ENCODE results near the gene KANSL1.
"Not testable (repeated sequence)": the region's sequence is repeated elsewhere in the genome, so short reads cannot be mapped to it uniquely, and the experiment has no call there.

Gene KANSL1

GRCh38 chr17:46192439-46193150, 634 bp downstream of the KANSL1 start:
- Histone ChIP-seq H3K27ac (ENCODE audit: low read depth in 2 of 2, low read length in 2 of 2) (peak overlapping the region; percentile 99), H3K4me1 (ENCODE audit: control insufficient read depth in 2 of 2, insufficient read depth in 2 of 2, low read length in 2 of 2) (peaks cover 58 to 60% of the 10 kb centered on the region in 2 donors)

DNA sequence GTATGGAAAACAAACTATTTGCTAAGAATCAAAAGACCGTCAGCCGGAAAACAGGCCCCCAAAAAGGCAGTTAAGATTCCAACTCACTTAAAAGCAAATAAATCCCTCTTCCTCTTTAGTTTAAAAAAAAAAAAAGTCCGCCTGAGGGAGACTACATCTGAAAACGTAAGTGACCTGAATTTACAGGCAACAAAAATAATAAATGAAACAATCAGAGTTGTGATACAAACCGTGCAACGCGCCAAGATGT, 1.1 kb downstream of the KANSL1 start:
- Histone ChIP-seq H3K9ac (ENCODE audit: low read depth in 1 of 2, low read length in 2 of 2) (peak overlapping the region; percentile 97 to 99), H3K4me1 (ENCODE audit: control insufficient read depth in 2 of 2, insufficient read depth in 2 of 2, low read length in 2 of 2) (peaks cover 59 to 61% of the 10 kb centered on the region in 2 donors), H3K9me3 (ENCODE audit: control insufficient read depth in 2 of 2, low read length in 2 of 2) (no peaks in the 10 kb centered on the region), H3K36me3 (ENCODE audit: control insufficient read depth in 2 of 2, insufficient read depth in 2 of 2, low read length in 2 of 2) (peaks cover 0 to 3% of the 10 kb centered on the region in 2 donors), H3K27me3 (ENCODE audit: control insufficient read depth in 2 of 2, insufficient read depth in 2 of 2, low read length in 2 of 2) (no peaks in the 10 kb centered on the region), H3K4me3 (ENCODE audit: low read length in 2 of 2) (peak overlapping the region; percentile 98 to 99), H3K27ac (ENCODE audit: low read depth in 2 of 2, low read length in 2 of 2) (peak overlapping the region; percentile 99)

More at GRCh38 chr17:46192439-46193150, 634 bp downstream of the KANSL1 start:
- H3K9me3 ChIP-seq (ENCODE audit: control insufficient read depth in 2 of 2, low read length in 2 of 2) = no peaks in the 10 kb centered on the region
- no peaks in the 10 kb centered on the region for H3K27me3 ChIP-seq (ENCODE audit: control insufficient read depth in 2 of 2, insufficient read depth in 2 of 2, low read length in 2 of 2)
- peak overlapping the region; percentile 98 to 99 for H3K4me3 ChIP-seq (ENCODE audit: low read length in 2 of 2)
- peak overlapping the region; percentile 97 to 99 for H3K9ac ChIP-seq (ENCODE audit: low read depth in 1 of 2, low read length in 2 of 2)
- H3K36me3 ChIP-seq (ENCODE audit: control insufficient read depth in 2 of 2, insufficient read depth in 2 of 2, low read length in 2 of 2) = peaks cover 0 to 3% of the 10 kb centered on the region in 2 donors

GRCh38 chr17:46191322-46192188, 1.7 kb downstream of the KANSL1 start:
- Histone ChIP-seq H3K27me3 (ENCODE audit: control insufficient read depth in 2 of 2, insufficient read depth in 2 of 2, low read length in 2 of 2) (no peaks in the 10 kb centered on the region), H3K9me3 (ENCODE audit: control insufficient read depth in 2 of 2, low read length in 2 of 2) (no peaks in the 10 kb centered on the region), H3K36me3 (ENCODE audit: control insufficient read depth in 2 of 2, insufficient read depth in 2 of 2, low read length in 2 of 2) (peaks cover 0 to 3% of the 10 kb centered on the region in 2 donors), H3K4me1 (ENCODE audit: control insufficient read depth in 2 of 2, insufficient read depth in 2 of 2, low read length in 2 of 2) (peaks cover 61 to 67% of the 10 kb centered on the region in 2 donors), H3K4me3 (ENCODE audit: low read length in 2 of 2) (peak overlapping the region; percentile 98 to 99), H3K27ac (ENCODE audit: low read depth in 2 of 2, low read length in 2 of 2) (peak overlapping the region; percentile 99), H3K9ac (ENCODE audit: low read depth in 1 of 2, low read length in 2 of 2) (peak overlapping the region; percentile 97 to 99)

GRCh38 chr17:46190763-46191162, 2.5 kb downstream of the KANSL1 start:
- Histone ChIP-seq H3K4me1 (ENCODE audit: control insufficient read depth in 2 of 2, insufficient read depth in 2 of 2, low read length in 2 of 2) (peaks cover 64 to 66% of the 10 kb centered on the region in 2 donors), H3K4me3 (ENCODE audit: low read length in 2 of 2) (peak overlapping the region; percentile 30 to 99), H3K27me3 (ENCODE audit: control insufficient read depth in 2 of 2, insufficient read depth in 2 of 2, low read length in 2 of 2) (no peaks in the 10 kb centered on the region), H3K27ac (ENCODE audit: low read depth in 2 of 2, low read length in 2 of 2) (no peak overlapping the region), H3K9ac (ENCODE audit: low read depth in 1 of 2, low read length in 2 of 2) (peak overlapping the region in 1 of 2 donors; percentile 97), H3K9me3 (ENCODE audit: control insufficient read depth in 2 of 2, low read length in 2 of 2) (no peaks in the 10 kb centered on the region), H3K36me3 (ENCODE audit: control insufficient read depth in 2 of 2, insufficient read depth in 2 of 2, low read length in 2 of 2) (peaks cover 0 to 3% of the 10 kb centered on the region in 2 donors)

- not testable (repeated sequence) for H3K36me3 ChIP-seq (ENCODE audit: control insufficient read depth in 2 of 2, insufficient read depth in 2 of 2, low read length in 2 of 2); H3K9me3 ChIP-seq (ENCODE audit: control insufficient read depth in 2 of 2, low read length in 2 of 2); H3K4me3 ChIP-seq (ENCODE audit: low read length in 2 of 2); H3K27ac ChIP-seq (ENCODE audit: low read depth in 2 of 2, low read length in 2 of 2); H3K27me3 ChIP-seq (ENCODE audit: control insufficient read depth in 2 of 2, insufficient read depth in 2 of 2, low read length in 2 of 2); H3K9ac ChIP-seq (ENCODE audit: low read depth in 1 of 2, low read length in 2 of 2)
- H3K4me1 ChIP-seq (ENCODE audit: control insufficient read depth in 2 of 2, insufficient read depth in 2 of 2, low read length in 2 of 2) = peaks cover 62 to 74% of the 10 kb centered on the region in 2 donors
Observed at GRCh38 chr17:46186827-46187235, 6.4 kb downstream of the KANSL1 start.

DNA sequence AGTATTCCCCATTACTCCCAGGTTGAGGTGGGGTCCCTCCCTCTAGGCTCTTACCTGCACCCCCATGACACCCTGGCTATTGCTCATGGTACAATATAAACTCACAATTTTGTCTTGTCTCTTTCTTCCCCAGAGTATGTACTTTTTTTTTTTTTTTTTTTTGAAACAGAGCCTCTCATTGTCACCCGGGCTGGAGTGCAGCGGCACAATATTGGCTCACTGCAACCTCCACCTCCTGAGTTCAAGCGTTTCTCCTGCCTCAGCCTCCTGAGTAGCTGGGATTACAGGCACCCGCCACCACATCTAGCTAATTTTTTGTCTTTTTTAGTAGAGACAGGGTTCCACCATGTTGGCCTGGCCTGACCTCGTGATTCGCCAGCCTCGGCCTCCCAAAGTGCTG, 8.5 kb downstream of the KANSL1 start:
- Histone ChIP-seq H3K4me1 (ENCODE audit: control insufficient read depth in 2 of 2, insufficient read depth in 2 of 2, low read length in 2 of 2) (peaks cover 48 to 54% of the 10 kb centered on the region in 2 donors), H3K27ac (ENCODE audit: low read depth in 2 of 2, low read length in 2 of 2) (no peak overlapping the region), H3K9ac (ENCODE audit: low read depth in 1 of 2, low read length in 2 of 2) (no peak overlapping the region)

DNA sequence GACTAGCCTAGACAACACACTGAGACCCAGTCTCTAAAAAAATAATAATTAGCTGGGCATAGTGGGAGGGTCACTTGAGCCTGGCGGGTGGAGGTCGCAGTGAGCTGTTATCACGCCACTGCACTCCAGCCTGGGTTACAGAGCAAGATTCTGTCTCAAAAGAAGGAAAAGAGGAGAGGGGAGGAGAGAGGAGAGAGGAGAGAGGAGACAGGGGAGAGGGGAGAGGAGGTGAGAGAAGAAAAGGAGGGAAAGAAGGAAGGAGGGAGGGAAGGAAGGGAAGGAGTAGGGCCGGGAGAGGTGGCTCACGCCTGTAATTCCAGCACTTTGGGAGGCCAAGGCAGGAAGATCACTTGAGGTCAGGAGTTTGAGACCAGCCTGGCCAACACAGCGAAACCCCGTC, 9.8 kb downstream of the KANSL1 start:
- not testable (repeated sequence) for H3K9me3 ChIP-seq (ENCODE audit: control insufficient read depth in 2 of 2, low read length in 2 of 2); H3K27me3 ChIP-seq (ENCODE audit: control insufficient read depth in 2 of 2, insufficient read depth in 2 of 2, low read length in 2 of 2); H3K36me3 ChIP-seq (ENCODE audit: control insufficient read depth in 2 of 2, insufficient read depth in 2 of 2, low read length in 2 of 2); H3K9ac ChIP-seq (ENCODE audit: low read depth in 1 of 2, low read length in 2 of 2); H3K27ac ChIP-seq (ENCODE audit: low read depth in 2 of 2, low read length in 2 of 2); H3K4me3 ChIP-seq (ENCODE audit: low read length in 2 of 2)
- H3K4me1 ChIP-seq (ENCODE audit: control insufficient read depth in 2 of 2, insufficient read depth in 2 of 2, low read length in 2 of 2) = peaks cover 47 to 53% of the 10 kb centered on the region in 2 donors

More for the DNA sequence above, 8.5 kb downstream of the KANSL1 start:
- Histone ChIP-seq H3K36me3 (ENCODE audit: control insufficient read depth in 2 of 2, insufficient read depth in 2 of 2, low read length in 2 of 2) (no peaks in the 10 kb centered on the region), H3K4me3 (ENCODE audit: low read length in 2 of 2) (peak overlapping the region in 1 of 2 donors; percentile 23), H3K27me3 (ENCODE audit: control insufficient read depth in 2 of 2, insufficient read depth in 2 of 2, low read length in 2 of 2) (no peaks in the 10 kb centered on the region), H3K9me3 (ENCODE audit: control insufficient read depth in 2 of 2, low read length in 2 of 2) (no peaks in the 10 kb centered on the region)

DNA sequence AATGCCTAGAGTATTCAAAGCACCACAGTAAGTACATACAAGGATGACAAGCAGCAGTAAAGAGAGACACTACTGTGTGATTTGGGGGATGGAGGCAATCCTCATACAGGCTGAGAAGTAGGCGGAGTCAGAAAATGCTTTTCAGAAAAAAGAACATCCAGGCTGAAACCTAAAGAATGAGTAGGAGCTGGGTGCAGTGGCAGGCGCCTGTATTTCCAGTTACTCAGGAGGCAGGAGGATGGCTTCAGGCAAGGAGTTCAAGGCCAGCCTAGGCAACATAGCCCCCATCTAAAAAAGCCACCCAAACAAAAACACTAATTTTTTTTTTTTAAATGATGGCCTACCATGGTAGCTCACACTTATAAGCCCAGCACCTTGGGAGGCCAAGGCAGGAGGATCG, 10.3 kb downstream of the KANSL1 start:
- no peak overlapping the region for H3K27ac ChIP-seq (ENCODE audit: low read depth in 2 of 2, low read length in 2 of 2)
- peaks cover 0 to 5% of the 10 kb centered on the region in 2 donors for H3K36me3 ChIP-seq (ENCODE audit: control insufficient read depth in 2 of 2, insufficient read depth in 2 of 2, low read length in 2 of 2)

GRCh38 chr17:46181940-46182339, 11.3 kb downstream of the KANSL1 start:
- Histone ChIP-seq H3K9ac (ENCODE audit: low read depth in 1 of 2, low read length in 2 of 2) (no peak overlapping the region), H3K27ac (ENCODE audit: low read depth in 2 of 2, low read length in 2 of 2) (no peak overlapping the region), H3K9me3 (ENCODE audit: control insufficient read depth in 2 of 2, low read length in 2 of 2) (no peaks in the 10 kb centered on the region), H3K27me3 (ENCODE audit: control insufficient read depth in 2 of 2, insufficient read depth in 2 of 2, low read length in 2 of 2) (no peaks in the 10 kb centered on the region), H3K36me3 (ENCODE audit: control insufficient read depth in 2 of 2, insufficient read depth in 2 of 2, low read length in 2 of 2) (peaks cover 0 to 5% of the 10 kb centered on the region in 2 donors), H3K4me1 (ENCODE audit: control insufficient read depth in 2 of 2, insufficient read depth in 2 of 2, low read length in 2 of 2) (peaks cover 42 to 51% of the 10 kb centered on the region in 2 donors), H3K4me3 (ENCODE audit: low read length in 2 of 2) (no peak overlapping the region)

More for the DNA sequence above, 10.3 kb downstream of the KANSL1 start:
- no peaks in the 10 kb centered on the region for H3K27me3 ChIP-seq (ENCODE audit: control insufficient read depth in 2 of 2, insufficient read depth in 2 of 2, low read length in 2 of 2)
- H3K9ac ChIP-seq (ENCODE audit: low read depth in 1 of 2, low read length in 2 of 2) = no peak overlapping the region
- H3K9me3 ChIP-seq (ENCODE audit: control insufficient read depth in 2 of 2, low read length in 2 of 2) = no peaks in the 10 kb centered on the region
- H3K4me1 ChIP-seq (ENCODE audit: control insufficient read depth in 2 of 2, insufficient read depth in 2 of 2, low read length in 2 of 2) = peaks cover 47 to 52% of the 10 kb centered on the region in 2 donors
- H3K4me3 ChIP-seq (ENCODE audit: low read length in 2 of 2) = no peak overlapping the region

DNA sequence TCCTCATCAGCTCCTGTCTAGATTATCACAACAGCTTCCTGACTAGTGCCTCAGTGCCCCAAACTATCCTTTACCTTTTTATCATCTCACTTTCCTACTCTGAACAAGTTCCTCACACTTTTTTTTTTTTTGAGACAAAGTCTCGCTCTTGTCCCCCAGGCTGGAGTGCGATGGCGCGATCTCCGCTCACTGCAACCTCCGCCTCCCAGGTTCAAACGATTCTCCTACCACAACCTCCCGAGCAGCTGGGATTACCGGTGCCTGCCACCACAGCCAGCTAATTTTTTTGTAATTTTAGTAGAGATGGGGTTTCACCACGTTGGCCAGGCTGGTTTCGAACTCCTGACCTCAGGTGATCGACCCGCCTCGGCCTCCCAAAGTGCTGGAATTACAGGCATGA, 11.9 kb downstream of the KANSL1 start:
- not testable (repeated sequence) for H3K27me3 ChIP-seq (ENCODE audit: control insufficient read depth in 2 of 2, insufficient read depth in 2 of 2, low read length in 2 of 2); H3K27ac ChIP-seq (ENCODE audit: low read depth in 2 of 2, low read length in 2 of 2); H3K9me3 ChIP-seq (ENCODE audit: control insufficient read depth in 2 of 2, low read length in 2 of 2); H3K4me3 ChIP-seq (ENCODE audit: low read length in 2 of 2); H3K9ac ChIP-seq (ENCODE audit: low read depth in 1 of 2, low read length in 2 of 2); H3K36me3 ChIP-seq (ENCODE audit: control insufficient read depth in 2 of 2, insufficient read depth in 2 of 2, low read length in 2 of 2)
- H3K4me1 ChIP-seq (ENCODE audit: control insufficient read depth in 2 of 2, insufficient read depth in 2 of 2, low read length in 2 of 2) = peaks cover 41 to 47% of the 10 kb centered on the region in 2 donors
